Measurements from ENCODE around the gene GLI3.

GLI3 gene

DNA sequence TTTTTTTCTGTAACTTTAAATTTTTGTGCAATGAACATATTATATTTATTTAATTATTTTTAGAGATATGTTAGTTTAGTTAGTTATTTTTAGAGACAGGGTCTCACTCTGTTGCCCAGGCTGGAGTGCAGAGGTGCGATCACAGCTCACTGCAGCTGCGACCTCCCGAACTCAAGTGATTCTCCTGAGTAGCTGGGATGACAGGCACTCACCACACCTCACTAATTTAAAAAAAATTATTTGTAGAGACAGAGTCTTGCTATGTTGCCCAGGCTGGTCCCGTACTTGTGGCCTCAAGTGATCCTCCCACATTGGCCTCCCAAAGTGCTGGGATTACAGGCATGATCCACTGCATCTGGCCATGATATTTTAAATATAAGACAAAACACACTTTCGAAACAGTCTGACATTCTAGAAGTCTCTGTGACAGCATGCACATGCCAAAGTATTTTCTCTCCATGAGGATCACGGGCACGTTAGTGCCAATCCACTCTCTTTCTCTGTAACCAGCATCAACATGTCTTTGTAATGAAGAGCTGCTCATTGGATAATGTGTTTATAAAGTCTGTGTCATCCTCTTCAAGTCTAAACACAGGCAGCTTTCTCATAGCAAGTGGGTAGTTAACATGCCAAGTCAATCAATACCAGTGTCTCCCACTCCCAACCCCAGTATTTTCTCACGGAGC, 137.4 kb downstream of the GLI3 start:
- no peak for DNase-seq

DNA sequence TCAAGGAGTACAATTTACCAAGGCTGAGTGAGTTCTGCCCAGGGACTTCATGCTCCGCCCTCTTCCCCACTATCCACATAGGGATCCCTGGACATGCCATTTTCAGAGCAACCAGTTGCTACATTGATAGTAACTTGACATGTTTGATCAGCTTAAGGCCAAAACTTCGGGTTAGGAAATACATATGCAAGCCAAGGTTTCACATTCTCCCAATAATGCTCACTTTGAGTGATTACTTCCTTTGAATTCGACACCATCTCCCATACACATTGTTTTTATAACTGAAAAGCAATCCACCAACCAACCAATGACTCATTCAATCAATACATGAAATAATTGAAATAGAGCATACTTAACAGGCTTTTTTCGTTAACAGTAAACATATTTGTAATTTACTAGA, 137.9 kb downstream of the GLI3 start:
- DNase-seq: no peak

- no peak for DNase-seq
Measured at GRCh38 chr7:42097752-42098151, 139.3 kb downstream of the GLI3 start.

GRCh38 chr7:42096681-42097561, 140.1 kb downstream of the GLI3 start:
- no peak for DNase-seq

GRCh38 chr7:42096268-42096667, 140.7 kb downstream of the GLI3 start:
- no peak for DNase-seq

GRCh38 chr7:42095791-42096190, 141.2 kb downstream of the GLI3 start:
- no peak for DNase-seq

- DNase-seq: no peak
Measured at GRCh38 chr7:42093349-42093905, 143.6 kb downstream of the GLI3 start.

GRCh38 chr7:42091461-42092291, 145.3 kb downstream of the GLI3 start:
- DNase-seq: no peak

- DNase-seq: no peak
Measured at GRCh38 chr7:42090806-42091205, 146.2 kb downstream of the GLI3 start.

GRCh38 chr7:42090056-42090455, 147.0 kb downstream of the GLI3 start:
- no peak for DNase-seq

- no peak for DNase-seq
Measured at GRCh38 chr7:42087616-42088015, 149.4 kb downstream of the GLI3 start.

- DNase-seq: no peak
Measured at GRCh38 chr7:42085531-42085930, 151.5 kb downstream of the GLI3 start.

GRCh38 chr7:42084263-42084662, 152.7 kb downstream of the GLI3 start:
- DNase-seq: no peak

DNA sequence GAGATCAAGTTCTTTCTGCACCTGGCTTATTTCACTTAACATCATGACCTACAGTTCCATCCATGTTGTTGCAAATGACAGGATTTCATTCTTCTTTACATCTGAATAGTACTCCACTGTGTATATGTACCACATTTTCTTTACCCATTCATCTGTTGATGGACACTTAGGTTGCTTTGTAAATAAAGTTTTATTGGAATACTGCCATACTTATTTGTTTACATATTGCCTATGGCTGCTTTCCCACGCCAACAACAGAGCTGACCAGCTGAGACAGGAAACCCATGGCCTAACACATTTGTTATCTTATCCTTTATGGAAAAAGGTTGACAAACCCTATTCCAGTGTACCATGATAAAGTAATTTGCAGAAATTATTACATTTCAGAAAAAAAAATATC, 153.7 kb downstream of the GLI3 start:
- DNase-seq: no peak

- DNase-seq: no peak
Measured at GRCh38 chr7:42082144-42082543, 154.9 kb downstream of the GLI3 start.

GRCh38 chr7:42081671-42082070, 155.3 kb downstream of the GLI3 start:
- no peak for DNase-seq

- no peak for DNase-seq
Measured at GRCh38 chr7:42080841-42081586, 156.0 kb downstream of the GLI3 start.

GRCh38 chr7:42077271-42078135, 159.5 kb downstream of the GLI3 start:
- no peak for DNase-seq

- DNase-seq: no peak
Measured at GRCh38 chr7:42076870-42077269, 160.1 kb downstream of the GLI3 start.

- no peak for DNase-seq
Measured at GRCh38 chr7:42075418-42075817, 161.6 kb downstream of the GLI3 start.

DNA sequence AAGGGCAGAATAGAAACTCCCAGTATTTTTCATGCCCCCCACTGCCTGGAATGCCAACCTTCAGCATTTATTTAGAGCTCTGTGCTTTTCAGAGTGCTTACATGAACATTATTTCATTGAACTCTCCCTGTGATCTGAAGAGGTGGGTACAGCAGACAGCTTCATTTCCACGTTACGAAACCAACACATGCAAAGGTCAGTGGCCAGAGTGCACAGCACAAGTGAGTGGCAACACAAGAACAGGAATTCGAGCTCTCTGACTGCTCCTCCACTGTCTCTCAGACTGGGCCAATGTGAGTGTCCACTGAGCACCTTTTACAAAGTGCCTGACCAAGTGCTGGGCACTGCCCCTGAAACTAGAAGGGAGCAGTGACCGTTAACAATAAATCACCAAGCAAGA, 162.9 kb downstream of the GLI3 start:
- DNase-seq: no peak
